ENCODE results near the gene IFNGR2. TPM values are rescaled to one million over a fixed set of nuclear protein-coding genes. Genes with fewer than 3 reads are reported as not detected.

IFNGR2 gene
- total and polyA plus RNA-seq, 2 donors (not counting 1 experiment from before 2014, with no cell fraction given), result 96.0 to 108 TPM

DNA sequence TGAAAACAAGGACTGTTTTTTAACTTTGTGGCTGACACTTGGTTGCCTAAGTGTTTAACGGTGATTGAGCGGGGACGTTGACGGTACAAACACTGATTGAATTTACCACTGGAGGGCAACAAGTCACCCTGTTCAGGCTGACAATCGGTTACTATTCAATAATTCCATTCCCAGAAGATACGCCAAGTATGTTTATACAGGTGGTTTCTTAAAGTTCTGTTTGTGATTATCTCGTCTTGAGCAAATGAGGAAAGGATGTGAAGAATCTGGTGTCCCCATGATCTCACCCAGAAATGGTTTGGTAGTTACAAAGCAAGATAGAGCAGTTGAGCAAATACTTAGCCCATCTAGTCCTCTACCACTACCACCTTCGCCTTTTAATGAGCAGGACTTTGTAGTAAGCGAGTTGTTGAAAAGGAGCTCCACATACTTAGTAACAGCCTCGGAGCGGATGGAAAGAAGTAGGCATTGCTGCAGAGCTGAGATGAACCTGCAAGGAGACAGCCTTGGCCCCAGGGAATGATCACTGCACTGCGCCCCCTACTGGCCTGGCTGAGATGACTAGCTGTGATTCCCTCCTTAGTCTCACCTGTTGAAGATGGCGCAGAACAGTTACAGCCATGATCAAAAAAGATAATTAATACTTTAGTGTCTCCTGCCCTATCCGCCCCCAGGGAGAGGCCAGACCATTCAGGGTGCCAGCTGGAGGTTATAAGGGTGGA lies 42.2 kb upstream of the IFNGR2 start:
- Mint-ChIP-seq H3K9me3 (ENCODE audit: insufficient read depth) (peaks cover 2% of the 10 kb centered on the region), H3K4me1 (peaks cover 44% of the 10 kb centered on the region), H3K4me3 (peak overlapping the region; percentile 89), H3K27ac (peak overlapping the region; percentile 96), H3K27me3 (no peaks in the 10 kb centered on the region)
- POLR2A ChIA-PET, result interaction anchor here (0.6 to 3.3 kb wide), 21 partner anchors 13 to 143 kb away, joined by 3 to 39 read pairs (median 8); partner anchors contain the start of genes IFNAR1, IFNGR2, IL10RB and TMEM50B
- CTCF ChIA-PET, result interaction anchor here (0.6 to 11.2 kb wide), 50 partner anchors 8 to 605 kb away, joined by 3 to 265 read pairs (median 6); partner anchors contain the start of genes IFNAR1, IFNGR2, IL10RB and TMEM50B
- Histone ChIP-seq H3K9ac (ENCODE audit: low read length) (peak overlapping the region; percentile 59), H3K79me2 (ENCODE audit: control insufficient read depth, insufficient read depth, low read length) (no peaks in the 10 kb centered on the region), H3K27me3 (replicated peaks in 1 of 4; ENCODE audit: control extremely low read depth in 1 of 4, control insufficient read depth in 3 of 4, insufficient read depth in 4 of 4, low read length in 3 of 4) (no peaks in the 10 kb centered on the region), H3K9me3 (ENCODE audit: control extremely low read depth in 1 of 3, control insufficient read depth in 2 of 3, insufficient read depth in 1 of 3, low read length in 2 of 3) (peaks cover 0 to 16% (median 7%) of the 10 kb centered on the region in 3 donors), H3K4me2 (replicated peaks; ENCODE audit: low read depth, low read length, poor library complexity, severe bottlenecking) (peak overlapping the region; percentile 67), H3K27ac (ENCODE audit: low read length in 2 of 2) (peak overlapping the region; percentile 81 to 93), H3K4me3 (ENCODE audit: control extremely low read depth in 1 of 5, extremely low read depth in 1 of 5, insufficient read depth in 1 of 5, low read depth in 2 of 5, low read length in 4 of 5) (peak overlapping the region; percentile 21 to 50 (median 49)), H2AFZ (ENCODE audit: insufficient read depth, low read depth, low read length, poor library complexity, severe bottlenecking) (no peak overlapping the region), H3K36me3 (replicated peaks in 1 of 2; ENCODE audit: control extremely low read depth in 1 of 2, control insufficient read depth in 1 of 2, extremely low read depth in 1 of 2, insufficient read depth in 2 of 2, low read length in 1 of 2) (peaks cover 2 to 3% of the 10 kb centered on the region in 2 experiments), H4K20me1 (ENCODE audit: control insufficient read depth, insufficient read depth, low read length, poor library complexity, severe bottlenecking) (no peaks in the 10 kb centered on the region), H3K4me1 (ENCODE audit: control insufficient read depth in 2 of 2, insufficient read depth in 2 of 2, low read length in 2 of 2) (peaks cover 37 to 41% of the 10 kb centered on the region in 2 donors)
- ATAC-seq (ENCODE audit: low read depth) (peak; percentile 79), DNase-seq (peak; percentile 89)
- intact Hi-C loops (cut with micrococcal nuclease), result loop anchor here (1.0 to 5.0 kb wide), 7 partner anchors 13 to 160 kb away; partner anchors contain the start of gene IL10RB
- TF ChIP-seq, protein P1, sequence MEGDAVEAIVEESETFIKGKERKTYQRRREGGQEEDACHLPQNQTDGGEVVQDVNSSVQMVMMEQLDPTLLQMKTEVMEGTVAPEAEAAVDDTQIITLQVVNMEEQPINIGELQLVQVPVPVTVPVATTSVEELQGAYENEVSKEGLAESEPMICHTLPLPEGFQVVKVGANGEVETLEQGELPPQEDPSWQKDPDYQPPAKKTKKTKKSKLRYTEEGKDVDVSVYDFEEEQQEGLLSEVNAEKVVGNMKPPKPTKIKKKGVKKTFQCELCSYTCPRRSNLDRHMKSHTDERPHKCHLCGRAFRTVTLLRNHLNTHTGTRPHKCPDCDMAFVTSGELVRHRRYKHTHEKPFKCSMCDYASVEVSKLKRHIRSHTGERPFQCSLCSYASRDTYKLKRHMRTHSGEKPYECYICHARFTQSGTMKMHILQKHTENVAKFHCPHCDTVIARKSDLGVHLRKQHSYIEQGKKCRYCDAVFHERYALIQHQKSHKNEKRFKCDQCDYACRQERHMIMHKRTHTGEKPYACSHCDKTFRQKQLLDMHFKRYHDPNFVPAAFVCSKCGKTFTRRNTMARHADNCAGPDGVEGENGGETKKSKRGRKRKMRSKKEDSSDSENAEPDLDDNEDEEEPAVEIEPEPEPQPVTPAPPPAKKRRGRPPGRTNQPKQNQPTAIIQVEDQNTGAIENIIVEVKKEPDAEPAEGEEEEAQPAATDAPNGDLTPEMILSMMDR (IDR thresholded peaks at IDR 0.05), result peak; percentile 90
- TF ChIP-seq EZH2 (IDR thresholded peaks at IDR 0.05; ENCODE audit: borderline replicate concordance, insufficient read depth, low read depth, low read length, poor library complexity, severe bottlenecking), result no peak
- WGBS (ENCODE audit: insufficient coverage), result 0% methylated on average over 1 of the region's 14 CpGs

Data from B cell (primary cell).